CD14-positive monocyte (primary cell): Measurements from ENCODE around the gene THUMPD2. TPM values are rescaled to one million over a fixed set of nuclear protein-coding genes. Genes with fewer than 3 reads are reported as not detected.
"Not testable (repeated sequence)": the region's sequence is repeated elsewhere in the genome, so short reads cannot be mapped to it uniquely, and the experiment has no call there.

Source experiments
- DNase-seq, 3 donors: peaks; one replicate each; pipeline ENCODE4 v3.0.0-alpha.2; 2011 to 2022
- H2AFZ ChIP-seq: 2 replicates; pipeline ENCODE4 v1.6.0; 2012; ENCODE audit warnings: mild to moderate bottlenecking, low read depth, low read length, inconsistent platforms; ENCODE audit not compliant: insufficient read depth, poor library complexity, severe bottlenecking
- H3K27ac ChIP-seq, 2 donors: 1 replicate in 1 of 2; 2 replicates in 1 of 2; pipeline ENCODE4 v1.5.1; 2012 to 2013; ENCODE audit warnings: low read length in 2 of 2, control low read depth in 1 of 2, inconsistent platforms in 1 of 2, low read depth in 1 of 2, mild to moderate bottlenecking in 1 of 2
- H3K27me3 ChIP-seq, 2 donors: one replicate each; pipeline versions ENCODE4 v1.6.0 to v1.6.1; 2011 to 2013; ENCODE audit warnings: low read length in 2 of 2; ENCODE audit not compliant: control insufficient read depth in 2 of 2, insufficient read depth in 2 of 2
- H3K36me3 ChIP-seq, 2 donors: replicated peaks in 1 of 2; 1 replicate in 1 of 2; 2 replicates in 1 of 2; pipeline versions ENCODE4 v1.5.1 to v1.6.1; 2012 to 2013; ENCODE audit warnings: low read length in 2 of 2, control low read depth in 1 of 2, inconsistent platforms in 1 of 2, mild to moderate bottlenecking in 1 of 2; ENCODE audit not compliant: insufficient read depth in 2 of 2, control insufficient read depth in 1 of 2
- H3K4me1 ChIP-seq, 2 donors: 1 replicate in 1 of 2; 2 replicates in 1 of 2; pipeline versions ENCODE4 v1.5.1 to v1.6.1; 2012 to 2013; ENCODE audit warnings: low read length in 2 of 2, control low read depth in 1 of 2, inconsistent platforms in 1 of 2, mild to moderate bottlenecking in 1 of 2, moderate library complexity in 1 of 2; ENCODE audit not compliant: insufficient read depth in 2 of 2, control insufficient read depth in 1 of 2
- H3K4me2 ChIP-seq: replicated peaks from 2 replicates; pipeline ENCODE3; 2012; ENCODE audit warnings: low read length, moderate library complexity, mild to moderate bottlenecking; ENCODE audit not compliant: poor library complexity, severe bottlenecking; ENCODE audit errors: extremely low read depth
- H3K4me3 ChIP-seq, 3 experiments: fragments of 200-600 bp in 1 of 3; sonication (generic) in 1 of 3; replicated peaks in 1 of 3; 1 replicate in 2 of 3; 2 replicates in 1 of 3; pipeline ENCODE4 v1.5.1; 2011 to 2013; ENCODE audit warnings: low read length in 3 of 3, mild to moderate bottlenecking in 3 of 3, control low read depth in 2 of 3, low read depth in 2 of 3, inconsistent platforms in 1 of 3, moderate library complexity in 1 of 3
- H3K79me2 ChIP-seq: 2 replicates; pipeline ENCODE4 v1.6.0; 2012; ENCODE audit warnings: mild to moderate bottlenecking, control low read depth, inconsistent platforms, low read length, moderate library complexity; ENCODE audit not compliant: insufficient read depth
- H3K9ac ChIP-seq: 2 replicates; pipeline ENCODE4 v1.6.0; 2017; ENCODE audit warnings: low read length, mild to moderate bottlenecking; ENCODE audit not compliant: insufficient read depth, poor library complexity, severe bottlenecking
- H3K9me3 ChIP-seq, 2 donors: replicated peaks in 1 of 2; 1 replicate in 1 of 2; 2 replicates in 1 of 2; pipeline versions ENCODE4 v1.5.1 to v1.6.1; 2012 to 2013; ENCODE audit warnings: low read length in 2 of 2, control low read depth in 1 of 2; ENCODE audit not compliant: control insufficient read depth in 1 of 2, insufficient read depth in 1 of 2
- H4K20me1 ChIP-seq: 2 replicates; pipeline ENCODE4 v1.6.0; 2012; ENCODE audit warnings: mild to moderate bottlenecking, low read length, control low read depth, moderate library complexity; ENCODE audit not compliant: insufficient read depth
- H3K27ac Mint-ChIP-seq, 7 donors: one replicate each; pipeline ENCODE4 v1.8.0; 2020; ENCODE audit warnings: mild to moderate bottlenecking in 7 of 7, mixed read lengths in 7 of 7, moderate library complexity in 6 of 7, inconsistent platforms in 2 of 7
- H3K27me3 Mint-ChIP-seq, 3 donors: one replicate each; pipeline ENCODE4 v1.8.0; 2021 to 2022; ENCODE audit warnings: low read depth in 3 of 3, mild to moderate bottlenecking in 3 of 3, mixed read lengths in 3 of 3, moderate library complexity in 3 of 3, inconsistent platforms in 1 of 3
- H3K36me3 Mint-ChIP-seq, 2 donors: one replicate each; pipeline ENCODE4 v1.8.0; 2020; ENCODE audit warnings: mixed read lengths in 2 of 2, inconsistent platforms in 1 of 2, mild to moderate bottlenecking in 1 of 2
- H3K4me1 Mint-ChIP-seq: one replicate; pipeline ENCODE4 v1.8.0; 2020; ENCODE audit warnings: mild to moderate bottlenecking, mixed read lengths
- H3K4me3 Mint-ChIP-seq, 2 donors: one replicate each; pipeline ENCODE4 v1.8.0; 2020; ENCODE audit warnings: mild to moderate bottlenecking in 2 of 2, mixed read lengths in 2 of 2, moderate library complexity in 1 of 2
- H3K9me3 Mint-ChIP-seq, 7 donors: one replicate each; pipeline ENCODE4 v1.8.0; 2020 to 2022; ENCODE audit warnings: mixed read lengths in 7 of 7, mild to moderate bottlenecking in 6 of 7, moderate library complexity in 6 of 7, inconsistent platforms in 2 of 7
- CTCF ChIP-seq: fragments of 200-600 bp; IDR thresholded peaks from one replicate; pipeline ENCODE4 v1.8.0; 2022; ENCODE audit warnings: antibody characterized with exemption, mild to moderate bottlenecking
- WGBS: methylation state at CpG from one replicate; pipeline ENCODE4 v1.1.5; 2013; ENCODE audit warnings: missing lambda C conversion rate; ENCODE audit not compliant: insufficient coverage; 5-methylcytosine and 5-hydroxymethylcytosine counted together
- intact Hi-C, 2 donors: fragments of 100-400 bp; cut with micrococcal nuclease; formaldehyde crosslinking; loops; one replicate each; pipeline versions ENCODE4 v1.15.0 to v1.15.1; 2023
- polyA plus RNA-seq, 3 donors: library from polyadenylated mRNA; depleted of rRNA in 1 of 3; unstranded in 2 of 3; stranded (reverse) in 1 of 3; fragments of 300-500 nt in 2 of 3; fragments of >200 nt in 1 of 3; fragmentation: Illumina TruSeq in 2 of 3; gene quantifications; 1 replicate in 2 of 3; 2 replicates in 1 of 3; pipeline ENCODE4 v1.2.3, GENCODE V29; 2012 to 2021

THUMPD2 gene
- polyA plus RNA-seq, 3 donors = 2.8 to 5.9 (median 4.2) TPM

GRCh38 chr2:39728941-39729351, 50.1 kb downstream of the THUMPD2 start:
- 100% methylated on average over 2 of the region's 5 CpGs for WGBS
- intact Hi-C loops = no loop called here

GRCh38 chr2:39728085-39728484, 51.0 kb downstream of the THUMPD2 start:
- H3K4me3 ChIP-seq, H3K27me3 Mint-ChIP-seq, H3K4me1 ChIP-seq, H3K79me2 ChIP-seq, H3K9me3 ChIP-seq, DNase-seq, H4K20me1 ChIP-seq, H3K4me2 ChIP-seq, H3K9me3 Mint-ChIP-seq, H3K36me3 Mint-ChIP-seq, H3K4me3 Mint-ChIP-seq, H3K27ac ChIP-seq, H3K27me3 ChIP-seq, H3K4me1 Mint-ChIP-seq, H3K9ac ChIP-seq, H2AFZ ChIP-seq, intact Hi-C loops, H3K27ac Mint-ChIP-seq: not testable (repeated sequence)
- H3K36me3 ChIP-seq = peaks cover 2 to 14% of the 10 kb centered on the region in 2 donors
- no CpG with 5 or more reads among the region's 4 CpGs for WGBS

More at GRCh38 chr2:39728941-39729351, 50.1 kb downstream of the THUMPD2 start:
- H3K27me3 Mint-ChIP-seq = peaks cover 0 to 4% (median 1%) of the 10 kb centered on the region in 3 donors
- peak; percentile 6 to 16 (median 12) for DNase-seq
- H3K9ac ChIP-seq = no peak overlapping the region
- H3K9me3 ChIP-seq = no peaks in the 10 kb centered on the region
- no peaks in the 10 kb centered on the region for H4K20me1 ChIP-seq
- H3K27ac ChIP-seq = no peak overlapping the region
- H3K9me3 Mint-ChIP-seq = peaks cover 0 to 4% (median 0%) of the 10 kb centered on the region in 7 donors
- H3K36me3 ChIP-seq = peaks cover 2 to 22% of the 10 kb centered on the region in 2 donors
- peaks cover 2% of the 10 kb centered on the region for H3K4me1 Mint-ChIP-seq
- no peaks in the 10 kb centered on the region for H3K4me1 ChIP-seq
- no peak overlapping the region for H2AFZ ChIP-seq
- H3K4me3 ChIP-seq = no peak overlapping the region
- no peaks in the 10 kb centered on the region for H3K79me2 ChIP-seq
- no peak overlapping the region for H3K4me3 Mint-ChIP-seq
- H3K36me3 Mint-ChIP-seq = peaks cover 6 to 11% of the 10 kb centered on the region in 2 donors
- H3K27me3 ChIP-seq = no peaks in the 10 kb centered on the region
- peak; percentile 92 for TF ChIP-seq CTCF
- H3K4me2 ChIP-seq = no peak overlapping the region
- no peak overlapping the region for H3K27ac Mint-ChIP-seq
